ENCODE measurements around the gene PNN. TPM values are rescaled to one million over a fixed set of nuclear protein-coding genes. Genes with fewer than 3 reads are reported as not detected.
"Not testable (repeated sequence)": the region's sequence is repeated elsewhere in the genome, so short reads cannot be mapped to it uniquely, and the experiment has no call there.

PNN gene
- total and polyA plus RNA-seq, 2 of the 8 experiments (the other 6 are each of a cell fraction or from before 2014, with no cell fraction given) = 27.5 to 121 TPM

- H3K56ac ChIP-seq (replicated peaks; ENCODE audit: insufficient read length, low read depth, low read length); H3K4ac ChIP-seq (replicated peaks; ENCODE audit: insufficient read length, low read depth, low read length); H3K27ac ChIP-seq (ENCODE audit: low read depth, low read length); H3K18ac ChIP-seq (ENCODE audit: extremely low read depth, low read length); H3K9me3 ChIP-seq (ENCODE audit: insufficient read depth in 2 of 2, low read depth in 1 of 2, low read length in 1 of 2); H3K23ac ChIP-seq (ENCODE audit: insufficient read length); H4K8ac ChIP-seq (ENCODE audit: extremely low read depth, insufficient read depth, low read length); H3K27me3 ChIP-seq (replicated peaks in 1 of 4; ENCODE audit: control insufficient read depth in 3 of 4, extremely low read depth in 1 of 4, insufficient read depth in 3 of 4, low read length in 3 of 4); H3K4me2 ChIP-seq (ENCODE audit: insufficient read depth in 1 of 2, low read depth in 2 of 2, low read length in 2 of 2); H2BK12ac ChIP-seq (ENCODE audit: low read depth, low read length); H3K79me1 ChIP-seq (ENCODE audit: low read depth, low read length); H4K20me1 ChIP-seq (replicated peaks in 1 of 2; ENCODE audit: control insufficient read depth in 1 of 2, insufficient read depth in 2 of 2, low read length in 2 of 2); FAIRE-seq; H3K14ac ChIP-seq (ENCODE audit: insufficient read length); H3K9ac ChIP-seq (replicated peaks in 1 of 4; ENCODE audit: extremely low read depth in 1 of 4, low read depth in 3 of 4, low read length in 3 of 4); CTCF ChIA-PET (ENCODE audit: partially characterized antibody); H3K36me3 ChIP-seq (ENCODE audit: control insufficient read depth in 2 of 4, insufficient read depth in 4 of 4, low read length in 3 of 4); H2BK20ac ChIP-seq (ENCODE audit: low read length); H4K5ac ChIP-seq (ENCODE audit: insufficient read length, low read depth, low read length); DNase-seq (ENCODE audit: low read depth in 1 of 2, low spot score in 2 of 2); H2BK120ac ChIP-seq (replicated peaks; ENCODE audit: low read depth, low read length); H2AK5ac ChIP-seq (ENCODE audit: low read depth, low read length); H3K23me2 ChIP-seq (ENCODE audit: low read depth, low read length); H2BK15ac ChIP-seq (ENCODE audit: low read length); H3K79me2 ChIP-seq (ENCODE audit: control insufficient read depth in 1 of 2, insufficient read depth in 2 of 2, low read length in 2 of 2); H3K4me1 ChIP-seq (replicated peaks in 1 of 4; ENCODE audit: control insufficient read depth in 3 of 4, insufficient read depth in 4 of 4, low read length in 3 of 4); H2AFZ ChIP-seq (ENCODE audit: low read length); H3K4me3 ChIP-seq (ENCODE audit: extremely low read depth in 1 of 4, insufficient read depth in 2 of 4, low read depth in 3 of 4, low read length in 4 of 4); H2BK5ac ChIP-seq (ENCODE audit: low read depth, low read length); H4K91ac ChIP-seq (replicated peaks; ENCODE audit: insufficient read length, low read length): not testable (repeated sequence)
- 84% methylated on average over 2 of the region's 2 CpGs; no CpG with 5 or more reads in 1 of the 2 experiments for WGBS, 2 experiments (ENCODE audit: extremely low coverage in 1 of 2, insufficient coverage in 1 of 2, insufficient read length in 1 of 2, insufficient replicate concordance in 2 of 2, low coverage in 1 of 2, low lambda C conversion rate in 2 of 2, missing lambda C conversion rate in 1 of 2)
- POLR2A ChIA-PET (ENCODE audit: partially characterized antibody) = interaction anchor here (2.0 kb wide), 1 partner anchor 15 kb away, joined by 4 read pairs; no protein-coding TSS in a partner anchor
Measured at GRCh38 chr14:39207430-39207829, 32.4 kb downstream of the PNN start.
